SU-DHL-6 (cell line): Measurements from ENCODE around the gene NABP1.

Experiments used
- CTCF ChIP-seq: fragments of 200-600 bp; sonication (generic); IDR thresholded peaks from one replicate; pipeline ENCODE4 v1.5.1; 2017; ENCODE audit warnings: antibody characterized with exemption, mild to moderate bottlenecking, low read length, moderate library complexity; ENCODE audit not compliant: insufficient read depth, poor library complexity, severe bottlenecking
- EZH2phosphoT487 ChIP-seq: fragments of 200-600 bp; sonication (generic), shearing (Covaris generic); conservative IDR thresholded peaks from 2 replicates; pipeline ENCODE4 v1.6.1; 2018; ENCODE audit warnings: mild to moderate bottlenecking, antibody characterized with exemption, low read length, moderate library complexity, mixed read lengths

- TF ChIP-seq CTCF = no peak
- no peak for TF ChIP-seq EZH2phosphoT487
These were observed 26.8 kb upstream of the NABP1 start for GRCh38 chr2:191650896-191651773.
